GM21447 (cell line): ENCODE data around the gene SHANK2.

Experiments used
- ATAC-seq: cut with Tn5 transposase; IDR thresholded peaks from one replicate; pipeline ENCODE4 v1.9.1; 2021; ENCODE audit not compliant: unreplicated experiment

SHANK2 gene

DNA sequence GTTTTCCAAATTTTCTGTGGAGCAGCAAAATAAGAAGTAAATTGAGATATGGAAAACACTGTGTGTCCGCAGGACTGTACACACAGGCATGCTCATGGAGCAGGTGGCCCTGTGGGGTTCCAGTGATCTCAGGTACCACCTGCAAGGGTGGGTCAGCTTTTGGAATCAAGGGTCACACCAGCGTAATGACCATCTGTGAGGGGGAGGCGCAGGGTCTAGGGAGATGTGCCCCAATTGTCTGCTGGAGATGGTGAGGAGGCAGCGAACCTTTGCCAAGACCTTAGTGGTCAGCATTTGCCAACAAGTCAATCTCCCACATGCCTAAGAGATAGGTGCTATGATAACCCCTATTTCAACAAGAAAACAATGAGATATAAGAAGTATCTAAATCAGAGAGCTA is 49.4 kb downstream of the SHANK2 start:
- ATAC-seq = no peak

- ATAC-seq = no peak
Observed at GRCh38 chr11:71202598-71202944, 49.8 kb downstream of the SHANK2 start.
